Stimulated activated CD8-positive, alpha-beta memory T cell treated with anti-CD3 and anti-CD28 coated beads, Interleukin-15, amount 100 ng/mL, for 24 hours (primary cell): Measurements from ENCODE around the gene SLITRK1.

Source experiments
- DNase-seq: peaks from one replicate; pipeline ENCODE4 v3.0.0-alpha.2; 2020; ENCODE audit warnings: low read depth

Gene SLITRK1

GRCh38 chr13:83881917-83882605 lies at the start of gene SLITRK1:
Gene SLITRK1, minus strand, starts transcription at chr13:83882474. Its CDS starts 967 bp downstream, at chr13:83881507.
- DNase-seq = no peak

- no peak for DNase-seq
Observed at GRCh38 chr13:83929157-83929556, 46.9 kb upstream of the SLITRK1 start.

GRCh38 chr13:83919775-83920174 lies 37.5 kb upstream of the SLITRK1 start:
- no peak for DNase-seq

- DNase-seq = no peak
Observed at GRCh38 chr13:83914368-83914767, 32.1 kb upstream of the SLITRK1 start.

- DNase-seq = no peak
Observed at GRCh38 chr13:83907196-83907989, 25.1 kb upstream of the SLITRK1 start.

- no peak for DNase-seq
Observed at GRCh38 chr13:83906240-83906820, 24.1 kb upstream of the SLITRK1 start.

- DNase-seq = no peak
Observed at GRCh38 chr13:83905641-83906040, 23.4 kb upstream of the SLITRK1 start.

- DNase-seq = no peak
Observed at GRCh38 chr13:83895994-83896580, 13.8 kb upstream of the SLITRK1 start.

- DNase-seq = no peak
Observed at GRCh38 chr13:83890358-83890757, 8.1 kb upstream of the SLITRK1 start.

- no peak for DNase-seq
Observed at GRCh38 chr13:83884141-83884540, 1.9 kb upstream of the SLITRK1 start.

- DNase-seq = no peak
Observed at GRCh38 chr13:83883061-83883523, 818 bp upstream of the SLITRK1 start.

- no peak for DNase-seq
Observed at GRCh38 chr13:83882606-83882959, 309 bp upstream of the SLITRK1 start.

- no peak for DNase-seq
Observed at GRCh38 chr13:83881140-83881684, 1.1 kb downstream of the SLITRK1 start.

GRCh38 chr13:83880275-83881139 lies 1.8 kb downstream of the SLITRK1 start:
- DNase-seq = no peak

- DNase-seq = no peak
Observed at GRCh38 chr13:83879431-83880171, 2.7 kb downstream of the SLITRK1 start.

GRCh38 chr13:83878691-83879430 lies 3.4 kb downstream of the SLITRK1 start:
- DNase-seq = no peak

- DNase-seq = no peak
Observed at GRCh38 chr13:83877651-83878355, 4.5 kb downstream of the SLITRK1 start.

- no peak for DNase-seq
Observed at GRCh38 chr13:83876546-83876945, 5.7 kb downstream of the SLITRK1 start.

GRCh38 chr13:83867708-83868107 lies 14.6 kb downstream of the SLITRK1 start:
- DNase-seq = no peak
